NCI-H446 treated with DMSO at 0.1 percent for 48 hours (cell line): ENCODE data around the gene ZNF638.
"Not testable (repeated sequence)": the region's sequence is repeated elsewhere in the genome, so short reads cannot be mapped to it uniquely, and the experiment has no call there.

Source experiments
- DNase-seq: peaks from one replicate; lab custom pipeline; 2025; lab: John Stamatoyannopoulos, UW

Gene ZNF638, protein sequence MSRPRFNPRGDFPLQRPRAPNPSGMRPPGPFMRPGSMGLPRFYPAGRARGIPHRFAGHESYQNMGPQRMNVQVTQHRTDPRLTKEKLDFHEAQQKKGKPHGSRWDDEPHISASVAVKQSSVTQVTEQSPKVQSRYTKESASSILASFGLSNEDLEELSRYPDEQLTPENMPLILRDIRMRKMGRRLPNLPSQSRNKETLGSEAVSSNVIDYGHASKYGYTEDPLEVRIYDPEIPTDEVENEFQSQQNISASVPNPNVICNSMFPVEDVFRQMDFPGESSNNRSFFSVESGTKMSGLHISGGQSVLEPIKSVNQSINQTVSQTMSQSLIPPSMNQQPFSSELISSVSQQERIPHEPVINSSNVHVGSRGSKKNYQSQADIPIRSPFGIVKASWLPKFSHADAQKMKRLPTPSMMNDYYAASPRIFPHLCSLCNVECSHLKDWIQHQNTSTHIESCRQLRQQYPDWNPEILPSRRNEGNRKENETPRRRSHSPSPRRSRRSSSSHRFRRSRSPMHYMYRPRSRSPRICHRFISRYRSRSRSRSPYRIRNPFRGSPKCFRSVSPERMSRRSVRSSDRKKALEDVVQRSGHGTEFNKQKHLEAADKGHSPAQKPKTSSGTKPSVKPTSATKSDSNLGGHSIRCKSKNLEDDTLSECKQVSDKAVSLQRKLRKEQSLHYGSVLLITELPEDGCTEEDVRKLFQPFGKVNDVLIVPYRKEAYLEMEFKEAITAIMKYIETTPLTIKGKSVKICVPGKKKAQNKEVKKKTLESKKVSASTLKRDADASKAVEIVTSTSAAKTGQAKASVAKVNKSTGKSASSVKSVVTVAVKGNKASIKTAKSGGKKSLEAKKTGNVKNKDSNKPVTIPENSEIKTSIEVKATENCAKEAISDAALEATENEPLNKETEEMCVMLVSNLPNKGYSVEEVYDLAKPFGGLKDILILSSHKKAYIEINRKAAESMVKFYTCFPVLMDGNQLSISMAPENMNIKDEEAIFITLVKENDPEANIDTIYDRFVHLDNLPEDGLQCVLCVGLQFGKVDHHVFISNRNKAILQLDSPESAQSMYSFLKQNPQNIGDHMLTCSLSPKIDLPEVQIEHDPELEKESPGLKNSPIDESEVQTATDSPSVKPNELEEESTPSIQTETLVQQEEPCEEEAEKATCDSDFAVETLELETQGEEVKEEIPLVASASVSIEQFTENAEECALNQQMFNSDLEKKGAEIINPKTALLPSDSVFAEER (N-terminal part only)

DNA sequence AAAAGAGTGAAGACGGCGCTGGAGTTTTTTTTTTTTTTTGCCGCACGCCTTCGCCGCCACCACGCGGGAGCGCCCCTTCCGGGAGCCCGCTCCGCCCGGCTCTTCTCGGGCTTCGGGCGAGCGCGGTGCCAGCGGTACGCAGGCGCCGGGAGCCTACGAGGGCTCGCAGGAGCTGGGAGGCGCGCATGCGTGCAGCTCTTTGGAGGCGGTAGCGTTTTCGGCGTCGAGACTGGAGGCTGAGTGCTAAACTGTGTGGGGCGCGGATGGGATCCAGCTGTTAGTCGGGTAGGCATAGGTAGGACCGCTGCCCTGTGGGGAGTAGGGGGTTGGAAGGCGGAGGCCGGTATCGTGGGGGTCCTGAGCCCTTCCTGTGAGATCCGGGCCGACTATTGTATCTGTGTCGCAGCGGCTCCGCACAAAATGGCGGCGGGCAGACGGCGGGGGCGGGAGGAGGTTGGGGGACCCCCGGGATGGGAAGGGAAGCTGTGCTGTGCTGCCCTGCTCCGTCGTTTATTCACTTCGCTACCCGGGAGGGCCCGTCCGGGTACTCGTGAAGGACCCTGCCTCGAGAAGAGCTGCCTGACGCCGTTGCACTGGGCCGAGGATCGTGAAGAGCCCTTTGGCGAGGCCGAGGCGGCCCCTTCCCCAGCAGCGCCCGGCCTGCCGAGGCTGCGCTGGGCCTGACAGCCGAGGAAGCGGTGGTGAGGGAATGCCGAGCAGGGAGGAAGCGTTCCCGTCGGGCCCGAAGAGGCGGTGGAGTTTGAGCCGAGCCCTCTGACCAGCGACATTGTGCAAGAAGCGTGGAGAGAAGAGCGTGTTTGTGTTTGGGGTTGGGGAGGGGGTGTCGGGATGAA lies at the start of gene ZNF638:
Gene ZNF638, plus strand, starts transcription at position 202 of the 854 bp plus-strand sequence. CDS start 17,173 bp downstream, outside the sequence.
- DNase-seq: peak; percentile 83

DNA sequence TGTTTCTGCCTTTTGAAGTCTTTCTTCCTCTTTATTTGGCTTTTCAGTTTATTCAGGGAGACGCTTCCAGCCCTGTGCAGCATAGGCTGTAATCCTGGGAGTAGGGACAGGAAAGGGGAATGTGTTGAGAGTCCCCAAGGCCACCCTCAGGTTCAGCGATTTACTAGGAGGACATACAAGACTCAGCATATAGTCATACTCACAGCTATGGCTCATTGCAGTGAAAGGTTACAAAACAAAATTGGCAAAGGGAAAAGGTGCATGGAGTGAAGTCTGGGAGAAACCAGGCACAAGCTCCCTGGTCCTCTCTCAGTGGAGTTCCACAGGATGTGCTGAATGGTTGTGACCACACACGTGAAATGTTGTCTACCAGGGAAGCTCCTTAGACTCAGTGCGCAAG lies 49.6 kb upstream of the ZNF638 start:
- DNase-seq: no peak

DNA sequence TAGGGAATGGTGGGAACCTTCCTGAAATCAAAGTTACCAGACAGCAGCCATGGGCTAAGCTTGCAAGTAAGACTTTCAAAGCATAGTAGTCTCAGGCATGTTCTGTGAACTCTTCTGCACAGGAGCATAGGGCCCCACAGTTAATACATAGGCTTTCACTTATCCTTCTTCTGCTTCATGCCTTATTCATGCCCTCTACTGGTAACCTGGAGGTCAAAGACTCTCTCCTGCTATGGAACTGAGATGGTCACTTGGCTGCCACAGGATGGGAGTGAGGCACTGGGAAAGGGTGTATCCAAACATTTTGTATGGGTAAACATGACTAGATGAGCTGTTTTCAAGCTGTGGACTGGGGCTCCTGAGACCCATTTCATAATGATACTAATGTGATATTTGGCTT lies 49.1 kb upstream of the ZNF638 start:
- DNase-seq: no peak

DNA sequence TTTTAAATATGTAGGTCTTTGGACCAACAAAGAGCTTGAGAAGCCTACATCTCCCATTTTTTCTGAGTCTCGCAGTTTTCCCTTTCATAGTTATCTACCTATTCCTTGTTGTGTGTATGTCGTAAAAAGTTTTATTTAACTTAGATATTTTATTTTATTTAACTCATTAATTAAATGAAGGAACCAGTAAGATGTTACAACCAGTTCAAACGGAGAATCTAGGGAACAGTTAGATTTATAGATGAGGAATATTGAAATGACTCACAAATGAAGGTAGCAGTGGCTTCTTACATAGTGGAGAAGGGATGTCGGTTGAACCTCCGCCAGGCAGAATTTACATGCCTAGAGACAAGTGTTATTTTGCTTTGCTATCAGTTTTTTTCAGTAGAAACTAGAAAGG lies 48.5 kb upstream of the ZNF638 start:
- DNase-seq: no peak

DNA sequence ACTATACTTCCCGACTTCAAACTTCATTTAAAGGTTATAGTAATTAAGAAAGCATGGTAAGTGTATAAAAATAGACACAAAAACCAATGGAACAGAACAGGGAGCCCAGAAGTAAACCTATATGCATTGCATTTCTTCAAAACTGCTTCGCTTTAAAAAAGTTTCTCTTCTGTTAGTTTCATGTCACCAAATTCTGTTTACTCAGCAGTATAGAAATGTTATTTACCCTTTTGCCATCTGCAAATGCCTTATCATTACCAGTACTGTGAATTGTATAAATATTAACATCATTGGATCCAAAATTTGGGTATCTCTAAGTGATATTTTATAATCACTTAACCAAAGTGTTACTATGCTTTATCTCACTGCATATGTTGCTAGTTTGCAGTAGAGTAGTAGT lies 45.9 kb upstream of the ZNF638 start:
- no peak for DNase-seq

DNA sequence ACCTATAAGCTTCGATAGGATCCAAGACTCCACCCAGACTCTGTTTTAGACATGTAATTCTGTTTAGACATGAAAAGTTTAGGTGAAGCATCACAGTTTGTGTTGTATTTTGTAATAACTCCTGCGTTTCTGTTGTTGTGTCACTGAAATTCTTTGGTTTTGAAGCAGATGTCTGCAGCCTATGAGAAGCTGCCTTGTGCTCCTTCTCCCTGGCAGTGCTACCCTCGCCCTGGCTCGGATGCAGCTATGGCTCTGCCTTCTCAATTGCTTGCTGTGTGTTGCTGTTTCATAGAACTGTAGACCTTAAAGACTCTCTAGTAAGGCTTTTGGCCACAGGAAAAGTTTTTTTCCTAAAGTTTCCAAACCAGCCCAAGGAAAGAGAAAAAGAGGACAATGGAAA lies 40.2 kb upstream of the ZNF638 start:
- DNase-seq: no peak

DNA sequence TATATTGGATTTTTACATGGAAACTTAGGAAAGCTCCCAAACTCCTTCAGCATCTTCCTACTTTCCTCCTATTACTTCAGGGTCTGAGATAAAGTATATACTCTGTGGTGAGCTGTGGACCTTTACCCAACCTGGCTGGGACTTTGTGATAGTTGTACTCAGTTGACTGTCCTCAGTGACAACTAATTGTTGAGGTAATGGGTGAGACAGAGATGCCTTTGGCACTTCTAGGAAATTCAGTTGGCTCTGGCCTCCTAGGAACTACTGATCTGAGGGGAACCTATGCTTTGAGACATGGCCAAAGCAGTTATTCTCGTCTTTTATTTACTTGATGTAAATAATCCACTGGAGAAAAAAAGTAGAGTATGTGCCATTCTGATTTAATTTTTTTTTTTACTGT lies 39.4 kb upstream of the ZNF638 start:
- no peak for DNase-seq

DNA sequence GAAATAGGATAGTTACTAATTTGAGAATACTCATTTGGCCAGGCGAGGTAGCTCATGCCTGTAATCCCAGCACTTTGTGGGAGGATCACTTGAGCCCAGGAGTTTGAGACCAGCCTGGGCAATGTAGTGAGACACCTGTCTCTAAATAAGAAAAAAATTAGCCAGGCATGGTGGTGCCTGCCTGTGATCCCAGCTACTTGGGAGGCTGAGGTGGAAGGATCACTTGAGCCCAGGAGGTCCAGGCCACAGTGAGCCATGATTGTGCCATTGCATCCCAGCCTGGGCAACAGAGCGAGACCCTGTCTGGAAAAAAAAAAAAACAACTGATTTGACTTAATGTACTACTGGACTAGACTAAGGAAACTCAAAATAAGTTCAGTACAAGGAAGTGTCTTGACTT lies 32.7 kb upstream of the ZNF638 start:
- no peak for DNase-seq

DNA sequence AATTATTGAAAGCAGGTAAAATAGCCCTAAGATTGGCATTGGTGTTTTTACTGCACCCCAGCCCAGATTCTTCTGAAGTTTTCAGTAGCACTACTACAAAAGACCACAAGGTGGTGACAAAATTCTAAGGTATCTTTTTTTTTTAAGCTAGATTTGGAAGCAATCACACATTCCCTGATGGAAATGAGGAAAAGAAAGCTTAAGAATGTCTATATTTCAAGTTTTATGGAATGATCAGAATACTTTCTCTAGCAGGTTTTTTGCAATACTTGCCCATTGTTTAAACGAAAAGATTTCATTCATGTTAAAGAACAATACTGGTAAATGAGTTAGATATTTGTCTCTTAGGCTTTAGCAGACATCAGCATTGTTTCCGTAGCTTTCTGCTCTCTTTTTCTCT lies 32.1 kb upstream of the ZNF638 start:
- DNase-seq: no peak

DNA sequence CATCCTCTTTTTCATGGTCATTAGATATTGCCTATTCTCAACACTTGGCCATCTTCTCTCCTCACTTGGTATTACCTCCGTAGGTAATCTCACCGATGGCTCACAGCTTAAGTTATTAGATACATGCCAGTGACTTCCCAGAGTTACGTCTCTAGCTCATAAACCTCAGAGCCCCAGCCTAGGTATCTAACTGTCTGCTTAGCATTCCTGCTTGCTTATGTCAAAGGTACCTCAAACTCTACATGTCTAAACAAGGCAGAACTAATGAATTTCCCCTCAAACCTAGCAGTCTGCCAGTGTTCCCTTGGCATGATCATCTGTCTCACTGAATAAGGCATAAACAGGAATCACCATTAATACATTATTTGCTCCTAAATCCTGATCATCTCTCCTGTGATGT lies 27.7 kb upstream of the ZNF638 start:
- DNase-seq: no peak

DNA sequence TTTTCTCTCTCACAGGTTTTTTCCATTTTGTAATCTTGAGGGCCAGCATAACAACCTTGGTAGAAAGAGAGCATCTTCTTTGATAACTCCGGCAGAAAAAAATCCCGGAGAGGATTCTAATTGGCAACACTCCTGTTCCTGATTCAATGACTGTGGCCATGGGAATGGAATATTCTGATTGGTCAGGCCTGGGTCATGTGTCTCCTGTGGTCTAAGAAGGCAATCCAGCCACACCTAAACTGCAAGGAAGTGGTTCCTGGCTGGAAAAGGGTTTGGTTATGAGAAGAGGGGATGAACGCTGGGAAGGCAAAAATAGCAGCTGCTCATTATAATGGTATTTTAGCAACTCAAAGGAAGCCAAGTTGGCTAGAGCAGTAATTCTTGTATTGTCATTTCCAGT lies 24.8 kb upstream of the ZNF638 start:
- DNase-seq: no peak

DNA sequence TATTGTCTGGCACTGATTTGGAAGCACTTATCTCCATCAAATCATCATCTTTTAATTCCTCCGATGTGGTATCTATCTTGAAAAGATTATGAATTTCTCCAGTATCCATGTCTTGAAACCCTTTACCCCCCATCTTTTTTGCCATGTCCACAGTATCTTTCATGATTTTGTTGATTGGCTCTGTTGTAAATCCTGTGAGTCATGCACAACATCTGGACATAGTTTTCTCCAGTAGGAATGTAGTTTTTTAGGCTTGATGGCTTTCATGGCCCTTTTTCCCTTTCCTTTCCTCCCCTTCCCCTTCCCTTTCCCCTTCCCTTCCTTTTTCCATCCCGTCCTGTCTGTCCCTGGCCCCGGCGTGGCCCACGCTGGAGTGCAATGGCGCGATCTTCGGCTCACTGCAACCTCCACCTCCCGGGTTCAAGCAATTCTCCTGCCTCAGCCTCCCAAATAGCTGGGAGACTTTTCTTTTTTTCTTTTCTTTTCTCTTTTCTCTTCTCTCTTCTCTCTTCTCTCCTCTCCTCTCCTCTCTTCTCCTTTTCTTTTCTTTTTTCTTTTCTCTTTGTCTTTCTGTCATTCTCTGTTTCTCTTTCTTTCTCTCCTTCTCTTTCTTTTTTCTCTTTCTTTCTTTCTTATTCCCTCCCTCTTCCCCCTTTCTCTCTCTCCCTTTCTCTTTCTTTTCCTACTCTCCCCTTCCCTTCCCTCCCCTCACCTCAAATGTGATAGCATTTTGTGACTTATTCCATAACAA lies 18.4 kb upstream of the ZNF638 start:
- no peak for DNase-seq

DNA sequence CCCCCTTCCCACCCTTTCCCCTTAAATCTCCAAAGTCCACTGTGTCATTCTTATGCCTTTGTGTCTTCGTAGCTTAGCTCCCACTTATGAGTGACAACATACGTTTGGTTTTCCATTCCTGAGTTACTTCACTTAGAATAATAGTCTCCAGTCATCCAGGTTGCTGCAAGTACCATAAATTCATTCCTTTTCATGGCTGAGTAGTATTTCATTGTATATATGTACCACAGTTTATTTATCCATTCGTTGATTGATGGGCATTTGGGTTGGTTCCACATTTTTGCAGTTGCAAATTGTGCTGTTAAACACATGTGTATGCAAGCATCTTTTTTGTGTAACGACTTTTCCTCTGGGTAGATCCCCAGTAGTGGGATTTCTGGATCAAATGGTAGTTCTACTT lies 14.5 kb upstream of the ZNF638 start:
- no peak for DNase-seq

DNA sequence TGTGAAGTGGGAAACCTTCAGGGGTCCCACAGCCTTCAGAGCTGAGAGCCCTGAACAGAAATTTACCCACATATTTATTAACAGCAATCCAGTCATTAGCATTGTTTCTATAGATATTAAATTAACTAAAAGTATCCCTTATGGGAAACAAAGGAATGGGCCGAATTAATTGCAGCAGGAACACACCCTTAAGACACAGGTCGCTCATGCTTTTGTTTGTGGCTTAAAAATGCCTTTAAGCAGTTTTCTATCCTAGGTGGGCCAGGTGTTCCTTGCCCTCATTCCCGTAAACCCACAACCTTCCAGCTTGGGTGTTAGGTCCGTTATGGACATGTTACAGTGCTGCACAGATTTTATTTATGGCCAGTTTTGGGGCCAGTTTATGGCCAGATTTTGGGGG lies 13.7 kb upstream of the ZNF638 start:
- not testable (repeated sequence) for DNase-seq

DNA sequence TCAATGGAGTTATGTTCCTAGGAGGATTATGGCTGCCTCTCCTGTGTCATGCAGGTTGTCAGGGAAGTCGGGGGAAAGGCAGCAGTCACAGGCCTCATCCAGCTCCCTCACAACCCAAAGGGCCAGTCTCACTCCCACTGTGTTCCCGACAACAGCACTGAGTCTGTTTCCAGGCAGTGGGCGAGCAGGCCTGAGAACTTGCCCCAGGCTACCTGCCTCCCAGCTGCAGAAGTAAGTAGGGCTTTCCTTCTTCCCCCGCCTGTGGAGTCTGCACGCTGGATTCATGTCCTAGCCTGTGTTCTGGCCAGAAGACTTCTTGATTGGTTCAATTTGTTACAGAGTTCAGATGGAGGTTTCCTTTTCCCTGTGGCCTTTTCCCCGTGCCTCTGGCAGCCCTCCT lies 8.2 kb upstream of the ZNF638 start:
- DNase-seq: no peak

DNA sequence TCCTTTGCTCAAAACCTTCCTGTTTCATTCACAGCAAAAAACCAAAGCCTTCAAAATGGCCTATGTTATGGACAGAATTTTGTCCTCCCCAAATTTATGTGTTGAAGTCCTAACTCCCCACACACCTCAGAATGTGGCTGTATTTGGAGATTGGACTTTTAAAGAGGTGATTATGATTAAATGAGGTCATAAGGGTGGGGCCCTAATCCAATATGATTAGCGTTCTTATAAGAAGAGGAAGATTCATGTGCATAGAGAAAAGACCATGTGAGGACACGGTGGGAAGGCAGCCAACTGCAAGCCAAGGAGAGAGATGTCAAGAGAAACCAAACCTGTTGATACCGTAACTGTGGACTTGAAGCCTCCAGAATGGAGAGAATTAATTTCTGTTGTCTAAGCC lies 4.6 kb upstream of the ZNF638 start:
- no peak for DNase-seq

DNA sequence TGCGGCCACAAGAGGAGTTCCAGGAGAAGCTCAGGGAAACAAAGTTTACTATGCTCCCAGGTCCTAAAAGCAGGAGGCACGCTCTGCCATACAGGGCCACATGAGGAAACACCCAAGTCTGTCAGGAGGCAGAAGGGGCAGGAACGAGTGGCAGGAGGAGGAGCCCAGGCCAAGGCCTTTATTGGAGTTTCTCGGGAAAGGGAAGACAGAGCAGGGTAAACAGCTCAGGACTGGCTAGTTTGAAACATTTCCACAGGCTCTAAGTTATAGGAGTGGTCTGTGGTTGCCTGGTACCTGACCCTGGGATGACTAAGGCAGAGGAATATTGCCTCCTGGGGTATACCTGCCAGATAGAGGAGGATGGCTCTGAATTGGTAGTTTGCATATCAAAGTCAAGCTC lies 3.7 kb upstream of the ZNF638 start:
- DNase-seq: no peak

DNA sequence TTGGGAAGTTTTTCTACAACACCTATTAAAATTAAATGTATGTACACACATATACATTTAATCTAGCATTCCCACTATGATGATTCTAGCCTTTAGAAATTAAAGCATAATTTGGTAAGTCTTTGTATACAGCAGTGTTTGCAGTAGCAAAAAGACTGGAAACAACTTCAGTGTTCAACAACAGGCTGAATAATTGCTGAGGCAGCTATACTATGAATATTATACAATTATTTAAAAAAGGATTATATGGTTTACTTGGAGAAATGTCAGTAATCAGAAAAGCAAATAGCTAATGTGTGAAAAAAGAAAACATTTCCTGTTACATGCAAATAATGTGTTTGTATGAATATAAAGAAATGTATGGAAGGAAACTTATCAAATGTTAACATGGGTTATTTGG lies 1.4 kb upstream of the ZNF638 start:
- DNase-seq: no peak

DNA sequence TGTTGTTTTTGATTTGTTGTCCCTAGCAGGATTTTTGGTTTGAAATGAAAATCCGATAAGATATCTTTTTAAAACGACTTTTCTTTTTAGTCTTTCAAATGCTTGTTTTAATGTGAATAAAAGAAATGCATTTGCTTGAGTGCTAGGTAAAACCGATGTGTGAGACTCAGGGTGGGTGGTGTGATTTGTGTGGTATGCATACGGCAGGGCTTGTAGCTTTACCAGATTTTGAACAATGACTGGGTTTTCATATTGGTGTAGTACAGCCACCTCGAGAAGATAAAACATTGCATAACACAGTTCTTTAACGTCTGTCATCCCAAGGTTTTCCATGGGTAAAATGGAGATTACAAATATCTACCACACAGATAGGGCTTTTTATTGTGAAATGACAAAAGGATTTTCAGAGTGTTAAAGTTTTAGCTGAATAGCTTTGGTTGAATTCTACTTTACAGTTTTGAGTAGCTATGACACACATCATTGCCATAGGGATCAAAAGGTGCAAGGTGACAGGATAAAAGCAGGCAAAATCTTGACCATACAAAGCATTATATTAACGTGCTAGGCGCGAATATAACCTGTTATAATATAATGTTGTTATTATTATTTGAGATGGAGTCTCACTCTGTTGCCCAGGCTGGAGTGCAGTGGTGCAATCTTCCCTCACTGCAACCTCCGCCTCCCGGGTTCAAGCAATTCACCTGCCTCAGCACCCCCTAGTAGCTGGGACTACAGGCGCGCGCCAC lies 824 bp upstream of the ZNF638 start:
- DNase-seq: no peak

DNA sequence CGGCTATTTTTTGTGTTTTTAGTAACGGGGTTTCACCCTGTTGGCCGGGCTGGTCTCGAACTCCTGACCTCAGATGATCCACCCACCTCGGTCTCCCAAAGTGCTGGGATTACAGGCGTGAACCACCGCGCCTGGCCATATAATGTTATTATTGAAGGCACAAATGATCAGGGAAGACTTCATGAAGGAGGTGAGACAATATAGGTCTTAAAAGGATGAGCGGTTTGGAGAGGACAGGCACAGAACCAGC lies 326 bp upstream of the ZNF638 start:
- DNase-seq: not testable (repeated sequence)

DNA sequence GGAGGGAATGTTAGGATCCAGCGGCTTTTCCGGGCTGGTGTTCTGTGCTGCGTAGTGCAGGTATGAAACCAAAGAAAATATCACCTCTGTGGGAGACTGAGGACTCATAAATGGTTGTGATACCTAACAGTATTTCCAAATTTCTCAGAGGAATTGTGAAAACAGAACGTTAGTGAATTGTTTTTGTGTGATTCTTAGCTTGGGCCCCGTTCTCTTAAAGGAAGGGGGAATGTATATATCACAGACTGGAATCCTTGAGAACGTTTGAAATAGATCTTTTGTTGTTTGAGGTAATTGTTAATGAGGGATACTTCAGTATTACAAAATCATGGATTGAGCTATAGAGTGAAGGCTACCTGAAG lies 834 bp downstream of the ZNF638 start:
- no peak for DNase-seq
